SK-N-SH (cell line): ENCODE measurements around the gene MVB12B. TPM values are rescaled to one million over a fixed set of nuclear protein-coding genes. Genes with fewer than 3 reads are reported as not detected.

Experiments used
- CTCF ChIA-PET: fragments of 300-600, 350-600 bp; formaldehyde crosslinking; extraction: SDS; loops from one replicate; lab custom pipeline; 2021; lab: Yijun Ruan, JAX
- POLR2A ChIA-PET: fragments of 350-600 bp; sonication (Branson Sonifier 250); formaldehyde crosslinking; extraction: SDS; loops from one replicate; lab custom pipeline; 2020; ENCODE audit warnings: antibody characterized with exemption, inconsistent platforms; lab: Yijun Ruan, JAX
- DNase-seq: peaks from one replicate; pipeline ENCODE4 v3.0.0; 2012
- H2AFZ ChIP-seq: fragments of 200-600 bp; sonication (generic); 2 replicates; pipeline ENCODE4 v1.8.1; 2016; ENCODE audit warnings: antibody characterized with exemption, mild to moderate bottlenecking, low read depth
- H3F3A ChIP-seq: fragments of 200-600 bp; sonication (generic); replicated peaks from 2 replicates; pipeline ENCODE3; 2016; ENCODE audit warnings: antibody characterized with exemption, mild to moderate bottlenecking; ENCODE audit not compliant: insufficient read depth
- H3K27ac ChIP-seq, 2 experiments: fragments of 200-500 bp in 1 of 2; fragments of 200-600 bp in 1 of 2; sonication (Bioruptor generic) in 1 of 2; sonication (generic), shearing (Covaris generic) in 1 of 2; 2 replicates each; pipeline versions ENCODE4 v1.5.1 to v1.6.1; 2014 to 2016; ENCODE audit warnings: low read depth in 2 of 2, inconsistent platforms in 1 of 2, low read length in 1 of 2, mild to moderate bottlenecking in 1 of 2, mixed read lengths in 1 of 2
- H3K27me3 ChIP-seq: fragments of 200-600 bp; sonication (generic), shearing (Covaris generic); 2 replicates; pipeline ENCODE4 v1.6.1; 2016; ENCODE audit warnings: mixed run types; ENCODE audit not compliant: insufficient read depth
- H3K36me3 ChIP-seq, 2 experiments: fragments of 200-500 bp in 1 of 2; fragments of 200-600 bp in 1 of 2; sonication (Bioruptor generic) in 1 of 2; sonication (generic) in 1 of 2; replicated peaks in 1 of 2; 2 replicates each; pipeline versions ENCODE3 to v1.5.1; 2014 to 2016; ENCODE audit warnings: low read length in 1 of 2, mild to moderate bottlenecking in 1 of 2; ENCODE audit not compliant: insufficient read depth in 2 of 2, control insufficient read depth in 1 of 2
- H3K4me1 ChIP-seq, 2 experiments: fragments of 200-500 bp in 1 of 2; fragments of 200-600 bp in 1 of 2; sonication (Bioruptor generic) in 1 of 2; sonication (generic), shearing (Covaris generic) in 1 of 2; 2 replicates each; pipeline versions ENCODE4 v1.5.1 to v1.6.1; 2014 to 2016; ENCODE audit warnings: low read depth in 1 of 2, low read length in 1 of 2, mixed run types in 1 of 2; ENCODE audit not compliant: insufficient read depth in 2 of 2, control insufficient read depth in 1 of 2
- H3K4me2 ChIP-seq: fragments of 200-600 bp; sonication (generic), shearing (Covaris generic); 2 replicates; pipeline ENCODE4 v1.6.1; 2017; ENCODE audit warnings: mixed run types
- H3K4me3 ChIP-seq, 2 experiments: fragments of 200-500 bp in 1 of 2; fragments of 200-600 bp in 1 of 2; sonication (Bioruptor generic) in 1 of 2; sonication (generic), shearing (Covaris generic) in 1 of 2; 2 replicates each; pipeline versions ENCODE4 v1.5.1 to v1.8.1; 2014 to 2016; ENCODE audit warnings: low read depth in 2 of 2, inconsistent platforms in 1 of 2, low read length in 1 of 2, mild to moderate bottlenecking in 1 of 2, mixed read lengths in 1 of 2, moderate library complexity in 1 of 2
- H3K79me2 ChIP-seq: fragments of 200-600 bp; sonication (generic); 2 replicates; pipeline ENCODE4 v1.8.1; 2017; ENCODE audit warnings: mild to moderate bottlenecking; ENCODE audit not compliant: insufficient read depth
- H3K9ac ChIP-seq: fragments of 200-600 bp; sonication (generic); 2 replicates; pipeline ENCODE4 v1.6.1; 2017; ENCODE audit warnings: mixed run types
- H3K9me2 ChIP-seq: fragments of 200-600 bp; sonication (generic); 2 replicates; pipeline ENCODE4 v1.6.1; 2017; ENCODE audit warnings: mixed run types
- H3K9me3 ChIP-seq: fragments of 200-600 bp; sonication (generic); 2 replicates; pipeline ENCODE4 v1.6.1; 2017; ENCODE audit warnings: mixed run types, mild to moderate bottlenecking, moderate library complexity
- H4K20me1 ChIP-seq: fragments of 200-600 bp; sonication (generic); 2 replicates; pipeline ENCODE4 v1.6.1; 2017; ENCODE audit warnings: mild to moderate bottlenecking, mixed run types; ENCODE audit not compliant: insufficient read depth
- EP300 ChIP-seq, 2 experiments: IDR thresholded peaks; 2 replicates each; pipeline versions ENCODE4 v1.4.0 to v1.6.1; 2012; ENCODE audit warnings: borderline replicate concordance in 1 of 2, low read depth in 1 of 2, low read length in 1 of 2
- FOXM1 ChIP-seq: IDR thresholded peaks from 2 replicates; pipeline ENCODE4 v1.4.0; 2012; ENCODE audit warnings: low read depth, mild to moderate bottlenecking
- GABPA ChIP-seq: IDR thresholded peaks from 2 replicates; pipeline ENCODE4 v1.4.0; 2012; ENCODE audit warnings: low read depth, mild to moderate bottlenecking
- JUND ChIP-seq: IDR thresholded peaks from 2 replicates; pipeline ENCODE4 v1.4.0; 2012
- MEF2A ChIP-seq: IDR thresholded peaks from 2 replicates; pipeline ENCODE4 v1.4.0; 2012; ENCODE audit warnings: low read depth, borderline replicate concordance
- NFIC ChIP-seq: IDR thresholded peaks from 2 replicates; pipeline ENCODE4 v1.4.0; 2012; ENCODE audit warnings: borderline replicate concordance
- NRF1 ChIP-seq: IDR thresholded peaks from 2 replicates; pipeline ENCODE4 v1.6.1; 2012; ENCODE audit warnings: low read depth, mild to moderate bottlenecking, low read length
- POLR2AphosphoS5 ChIP-seq: IDR thresholded peaks from 2 replicates; pipeline ENCODE4 v1.6.1; 2012; ENCODE audit warnings: low read depth, low read length
- RAD21 ChIP-seq: IDR thresholded peaks from 2 replicates; pipeline ENCODE4 v1.6.1; 2012; ENCODE audit warnings: mild to moderate bottlenecking, low read length
- RCOR1 ChIP-seq: fragments of 150-350 bp; IDR thresholded peaks from 2 replicates; pipeline ENCODE4 v1.6.1; 2017; ENCODE audit warnings: antibody characterized with exemption, low read length
- RXRA ChIP-seq: IDR thresholded peaks from 2 replicates; pipeline ENCODE4 v1.4.0; 2012; ENCODE audit warnings: low read depth, mild to moderate bottlenecking, borderline replicate concordance
- TCF12 ChIP-seq: IDR thresholded peaks from 2 replicates; pipeline ENCODE4 v1.4.0; 2012
- TEAD4 ChIP-seq: IDR thresholded peaks from 2 replicates; pipeline ENCODE4 v1.4.0; 2012; ENCODE audit warnings: mild to moderate bottlenecking, borderline replicate concordance; ENCODE audit not compliant: insufficient read depth
- YY1 ChIP-seq: IDR thresholded peaks from 2 replicates; pipeline ENCODE4 v1.4.0; 2012; ENCODE audit warnings: low read depth, mild to moderate bottlenecking
- whole genome bisulfite sequencing: methylation state at CpG from one replicate; pipeline ENCODE4 v1.1.6; 2017; ENCODE audit warnings: low lambda C conversion rate; 5-methylcytosine and 5-hydroxymethylcytosine counted together
- polyA plus RNA-seq, 3 experiments: library from polyadenylated mRNA; depleted of rRNA; stranded (reverse); fragments of >200 nt; gene quantifications; 2 replicates each; pipeline ENCODE4 v1.2.3, GENCODE V29; 2012
- TF ChIP-seq, protein P1 (sequence below): fragments of 150-350 bp; IDR thresholded peaks from 2 replicates; pipeline ENCODE4 v1.6.1; 2017; ENCODE audit warnings: antibody characterized with exemption, low read length, low read depth, borderline replicate concordance
- TF ChIP-seq, protein P2 (sequence below): fragments of 150-350 bp; IDR thresholded peaks from 2 replicates; pipeline ENCODE4 v1.6.1; 2016; ENCODE audit warnings: mild to moderate bottlenecking, low read depth, low read length
- TF ChIP-seq, protein P3 (sequence below): IDR thresholded peaks from 2 replicates; pipeline ENCODE4; 2012
- TF ChIP-seq, protein P4 (sequence below): IDR thresholded peaks from 2 replicates; pipeline ENCODE4 v1.6.1; 2012; ENCODE audit warnings: mild to moderate bottlenecking, low read depth, low read length, moderate library complexity
- TF ChIP-seq, protein P5 (sequence below): IDR thresholded peaks from 2 replicates; pipeline ENCODE4 v1.4.0; 2012; ENCODE audit warnings: low read depth

Gene MVB12B
- polyA plus RNA-seq, 1 of the 3 experiments (the other 2 are of a cell fraction), result 5.1 TPM

DNA sequence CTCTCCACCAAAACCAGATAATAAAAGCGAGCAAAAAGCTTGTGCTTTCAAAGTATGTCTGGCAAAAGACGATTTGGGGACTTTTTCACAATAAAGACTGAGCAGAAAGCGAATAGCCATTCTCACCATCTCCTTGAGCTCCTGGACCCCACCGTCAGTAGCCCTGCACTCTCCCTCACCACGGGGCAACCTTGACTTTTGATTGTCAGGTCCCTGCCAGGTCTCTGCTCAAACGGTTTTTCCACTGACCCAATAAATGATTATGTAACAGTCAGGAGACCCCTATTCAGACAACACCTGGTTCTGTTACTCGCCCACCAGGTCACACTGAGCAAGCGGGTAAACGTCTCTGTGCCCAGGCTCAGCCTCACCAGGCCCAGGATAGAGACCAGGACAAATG is 131.3 kb downstream of the MVB12B start:
- Histone ChIP-seq H2AFZ (no peak overlapping the region), H3K4me1 (no peaks in the 10 kb centered on the region; a peak in 1 of 4 replicates), H4K20me1 (no peaks in the 10 kb centered on the region), H3K4me3 (no peak overlapping the region), H3F3A (no peaks in the 10 kb centered on the region), H3K9ac (no peak overlapping the region), H3K27me3 (no peaks in the 10 kb centered on the region), H3K9me3 (no peaks in the 10 kb centered on the region), H3K36me3 (peaks cover 0 to 2% of the 10 kb centered on the region in 2 experiments), H3K27ac (no peak overlapping the region), H3K9me2 (no peaks in the 10 kb centered on the region), H3K79me2 (no peaks in the 10 kb centered on the region), H3K4me2 (no peak overlapping the region)
- 80% methylated on average over 8 of the region's 9 CpGs for WGBS
- no peak for DNase-seq
- ChIA-PET CTCF (interaction anchor here (3.0 kb wide), 1 partner anchor 33 kb away, joined by 13 read pairs; no protein-coding TSS in a partner anchor), POLR2A (no interaction called here)
- TF ChIP-seq POLR2AphosphoS5 (no peak), RXRA (no peak), EP300 (IDR thresholded peaks at IDR 0.05; ENCODE audit: borderline replicate concordance in 1 of 2, low read depth in 1 of 2, low read length in 1 of 2) (no peak), MEF2A (no peak), NFIC (no peak), FOXM1 (no peak), TCF12 (no peak), TEAD4 (no peak), YY1 (no peak)
- TF ChIP-seq, protein P1, sequence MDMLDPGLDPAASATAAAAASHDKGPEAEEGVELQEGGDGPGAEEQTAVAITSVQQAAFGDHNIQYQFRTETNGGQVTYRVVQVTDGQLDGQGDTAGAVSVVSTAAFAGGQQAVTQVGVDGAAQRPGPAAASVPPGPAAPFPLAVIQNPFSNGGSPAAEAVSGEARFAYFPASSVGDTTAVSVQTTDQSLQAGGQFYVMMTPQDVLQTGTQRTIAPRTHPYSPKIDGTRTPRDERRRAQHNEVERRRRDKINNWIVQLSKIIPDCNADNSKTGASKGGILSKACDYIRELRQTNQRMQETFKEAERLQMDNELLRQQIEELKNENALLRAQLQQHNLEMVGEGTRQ, result no peak
- TF ChIP-seq, protein P2, sequence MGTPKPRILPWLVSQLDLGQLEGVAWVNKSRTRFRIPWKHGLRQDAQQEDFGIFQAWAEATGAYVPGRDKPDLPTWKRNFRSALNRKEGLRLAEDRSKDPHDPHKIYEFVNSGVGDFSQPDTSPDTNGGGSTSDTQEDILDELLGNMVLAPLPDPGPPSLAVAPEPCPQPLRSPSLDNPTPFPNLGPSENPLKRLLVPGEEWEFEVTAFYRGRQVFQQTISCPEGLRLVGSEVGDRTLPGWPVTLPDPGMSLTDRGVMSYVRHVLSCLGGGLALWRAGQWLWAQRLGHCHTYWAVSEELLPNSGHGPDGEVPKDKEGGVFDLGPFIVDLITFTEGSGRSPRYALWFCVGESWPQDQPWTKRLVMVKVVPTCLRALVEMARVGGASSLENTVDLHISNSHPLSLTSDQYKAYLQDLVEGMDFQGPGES, result no peak
- TF ChIP-seq, protein P3, sequence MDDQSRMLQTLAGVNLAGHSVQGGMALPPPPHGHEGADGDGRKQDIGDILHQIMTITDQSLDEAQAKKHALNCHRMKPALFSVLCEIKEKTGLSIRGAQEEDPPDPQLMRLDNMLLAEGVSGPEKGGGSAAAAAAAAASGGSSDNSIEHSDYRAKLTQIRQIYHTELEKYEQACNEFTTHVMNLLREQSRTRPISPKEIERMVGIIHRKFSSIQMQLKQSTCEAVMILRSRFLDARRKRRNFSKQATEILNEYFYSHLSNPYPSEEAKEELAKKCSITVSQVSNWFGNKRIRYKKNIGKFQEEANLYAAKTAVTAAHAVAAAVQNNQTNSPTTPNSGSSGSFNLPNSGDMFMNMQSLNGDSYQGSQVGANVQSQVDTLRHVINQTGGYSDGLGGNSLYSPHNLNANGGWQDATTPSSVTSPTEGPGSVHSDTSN, result no peak
- TF ChIP-seq, all 33 proteins: peak for 0

DNA sequence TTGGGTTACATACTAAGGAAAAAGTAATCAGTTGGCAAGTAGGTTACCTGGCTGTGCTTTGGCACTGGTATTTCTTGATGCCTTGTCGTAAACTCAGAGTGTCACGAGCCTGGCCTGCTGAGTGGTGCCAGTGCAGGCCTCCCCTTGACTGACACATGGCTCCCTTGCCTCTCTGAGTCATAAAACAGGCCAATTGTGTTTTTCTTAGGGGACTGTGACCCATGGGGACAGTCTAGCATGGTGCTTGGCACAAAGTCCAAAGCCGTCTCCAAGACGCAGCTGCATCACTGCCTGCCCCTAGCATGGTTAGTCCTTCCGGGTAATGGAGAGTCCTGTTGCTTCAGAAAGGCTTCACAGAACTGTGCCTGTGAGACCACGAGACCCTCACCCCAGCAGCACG is 132.5 kb downstream of the MVB12B start:
- peaks cover 0 to 2% of the 10 kb centered on the region in 2 experiments for H3K36me3 ChIP-seq

More for the DNA sequence above, 132.5 kb downstream of the MVB12B start:
- Histone ChIP-seq H3K79me2 (no peaks in the 10 kb centered on the region), H2AFZ (no peak overlapping the region), H3K27me3 (no peaks in the 10 kb centered on the region), H3K27ac (no peak overlapping the region), H3K9me3 (no peaks in the 10 kb centered on the region), H3K4me2 (no peak overlapping the region), H3K4me3 (no peak overlapping the region), H3K9ac (no peak overlapping the region), H3K9me2 (no peaks in the 10 kb centered on the region), H3F3A (no peaks in the 10 kb centered on the region), H3K4me1 (no peaks in the 10 kb centered on the region), H4K20me1 (no peaks in the 10 kb centered on the region)
- TF ChIP-seq TCF12 (no peak), RCOR1 (no peak), RAD21 (no peak), EP300 (IDR thresholded peaks at IDR 0.05; ENCODE audit: borderline replicate concordance in 1 of 2, low read depth in 1 of 2, low read length in 1 of 2) (no peak), FOXM1 (no peak), GABPA (no peak), JUND (no peak), NRF1 (no peak)
- TF ChIP-seq, protein P4, sequence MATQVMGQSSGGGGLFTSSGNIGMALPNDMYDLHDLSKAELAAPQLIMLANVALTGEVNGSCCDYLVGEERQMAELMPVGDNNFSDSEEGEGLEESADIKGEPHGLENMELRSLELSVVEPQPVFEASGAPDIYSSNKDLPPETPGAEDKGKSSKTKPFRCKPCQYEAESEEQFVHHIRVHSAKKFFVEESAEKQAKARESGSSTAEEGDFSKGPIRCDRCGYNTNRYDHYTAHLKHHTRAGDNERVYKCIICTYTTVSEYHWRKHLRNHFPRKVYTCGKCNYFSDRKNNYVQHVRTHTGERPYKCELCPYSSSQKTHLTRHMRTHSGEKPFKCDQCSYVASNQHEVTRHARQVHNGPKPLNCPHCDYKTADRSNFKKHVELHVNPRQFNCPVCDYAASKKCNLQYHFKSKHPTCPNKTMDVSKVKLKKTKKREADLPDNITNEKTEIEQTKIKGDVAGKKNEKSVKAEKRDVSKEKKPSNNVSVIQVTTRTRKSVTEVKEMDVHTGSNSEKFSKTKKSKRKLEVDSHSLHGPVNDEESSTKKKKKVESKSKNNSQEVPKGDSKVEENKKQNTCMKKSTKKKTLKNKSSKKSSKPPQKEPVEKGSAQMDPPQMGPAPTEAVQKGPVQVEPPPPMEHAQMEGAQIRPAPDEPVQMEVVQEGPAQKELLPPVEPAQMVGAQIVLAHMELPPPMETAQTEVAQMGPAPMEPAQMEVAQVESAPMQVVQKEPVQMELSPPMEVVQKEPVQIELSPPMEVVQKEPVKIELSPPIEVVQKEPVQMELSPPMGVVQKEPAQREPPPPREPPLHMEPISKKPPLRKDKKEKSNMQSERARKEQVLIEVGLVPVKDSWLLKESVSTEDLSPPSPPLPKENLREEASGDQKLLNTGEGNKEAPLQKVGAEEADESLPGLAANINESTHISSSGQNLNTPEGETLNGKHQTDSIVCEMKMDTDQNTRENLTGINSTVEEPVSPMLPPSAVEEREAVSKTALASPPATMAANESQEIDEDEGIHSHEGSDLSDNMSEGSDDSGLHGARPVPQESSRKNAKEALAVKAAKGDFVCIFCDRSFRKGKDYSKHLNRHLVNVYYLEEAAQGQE, result no peak
- TF ChIP-seq, protein P5, sequence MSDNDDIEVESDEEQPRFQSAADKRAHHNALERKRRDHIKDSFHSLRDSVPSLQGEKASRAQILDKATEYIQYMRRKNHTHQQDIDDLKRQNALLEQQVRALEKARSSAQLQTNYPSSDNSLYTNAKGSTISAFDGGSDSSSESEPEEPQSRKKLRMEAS, result no peak
- POLR2A ChIA-PET, result no interaction called here
- DNase-seq, result no peak
- WGBS, result 100% methylated on average over 2 of the region's 7 CpGs
- CTCF ChIA-PET, result interaction anchor here (0.7 kb wide), 1 partner anchor 15 kb away, joined by 3 read pairs; no protein-coding TSS in a partner anchor
